Activated T-cell treated with anti-CD3 and anti-CD28 coated beads for 24 hours (primary cell): ENCODE measurements around the gene JPT2.
"Not testable (repeated sequence)": the region's sequence is repeated elsewhere in the genome, so short reads cannot be mapped to it uniquely, and the experiment has no call there.

Experiments
- DNase-seq: peaks from one replicate; pipeline ENCODE4 v3.0.0-alpha.2; 2020; ENCODE audit warnings: low read depth

Gene JPT2

GRCh38 chr16:1674751-1675664 lies 3.1 kb upstream of the JPT2 start:
- no peak for DNase-seq

DNA sequence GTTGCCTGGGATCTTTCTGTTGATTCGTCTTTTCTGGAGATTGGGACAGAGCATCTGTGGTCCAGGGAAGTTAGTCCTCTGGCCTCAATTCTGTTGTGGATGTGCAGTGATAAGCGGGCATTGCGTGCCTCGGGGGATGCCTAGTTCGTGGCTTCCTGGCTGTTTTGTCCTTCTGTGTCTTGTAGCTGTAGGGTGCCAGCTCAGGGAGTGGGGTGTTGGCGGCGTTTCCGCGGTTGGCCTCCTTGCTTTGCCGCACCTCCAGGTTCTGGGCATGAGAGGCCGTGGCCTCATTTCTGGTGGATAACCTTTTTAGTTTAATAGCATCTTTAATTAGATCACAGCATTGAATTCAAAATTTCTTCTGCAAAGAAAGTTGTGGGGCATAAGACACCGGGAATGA lies 1.4 kb upstream of the JPT2 start:
- DNase-seq: no peak

DNA sequence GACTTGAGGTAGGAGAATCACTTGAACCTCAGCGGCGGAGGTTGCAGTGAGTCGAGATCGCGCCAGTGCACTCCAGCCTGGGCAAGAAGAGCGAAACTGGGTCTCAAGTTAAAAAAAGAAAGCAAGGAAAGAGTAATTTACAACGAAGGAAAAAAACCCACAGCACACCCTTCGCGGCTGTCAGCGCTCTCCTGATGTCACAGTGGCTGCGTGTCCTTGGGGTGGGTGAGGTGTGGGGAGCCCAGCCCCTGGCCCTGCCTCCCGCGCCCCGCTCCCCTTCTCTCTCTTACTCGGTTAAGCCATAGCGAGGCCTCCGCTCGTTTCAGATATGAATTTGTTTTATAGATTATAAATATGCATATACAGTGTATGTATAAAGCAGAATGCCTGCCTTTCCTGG lies 740 bp upstream of the JPT2 start:
- no peak for DNase-seq

DNA sequence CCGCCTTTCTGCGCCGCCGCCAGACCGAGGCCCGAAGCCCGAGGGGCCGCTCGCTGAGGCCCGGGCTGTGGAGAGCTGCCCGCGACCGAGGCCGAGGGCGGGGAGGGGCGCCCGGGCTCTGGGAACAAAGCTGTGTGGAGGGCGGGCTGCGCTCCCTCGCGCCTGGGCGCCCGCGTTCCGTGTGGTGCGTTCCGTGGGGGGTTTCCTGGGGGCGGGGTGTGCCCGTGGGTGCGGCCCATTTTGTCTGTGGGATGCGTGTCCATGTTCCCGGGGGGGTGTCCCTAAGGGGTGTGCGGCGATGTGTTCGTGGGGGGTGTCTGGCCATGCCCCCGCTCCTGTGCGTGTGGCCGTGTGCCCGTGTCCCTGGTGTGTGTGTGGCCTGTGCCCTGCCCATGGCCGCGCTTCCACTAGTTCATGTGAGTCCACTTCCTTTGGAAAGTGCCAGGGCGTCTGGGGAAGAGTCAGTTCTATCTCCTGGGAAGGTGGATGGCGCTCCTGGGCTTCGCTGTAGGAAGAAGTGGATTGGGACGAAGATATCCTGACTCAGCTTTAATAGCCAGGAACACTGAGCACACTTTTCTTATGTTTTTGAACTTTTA lies 520 bp downstream of the JPT2 start:
- DNase-seq: peak; percentile 30

- DNase-seq: no peak
Observed at GRCh38 chr16:1680361-1680760, 2.3 kb downstream of the JPT2 start.

- DNase-seq: no peak
Observed at GRCh38 chr16:1681032-1681431, 3.0 kb downstream of the JPT2 start.

GRCh38 chr16:1687427-1688316 lies 9.6 kb downstream of the JPT2 start:
- DNase-seq: no peak

- no peak for DNase-seq
Observed at GRCh38 chr16:1688807-1689560, 10.9 kb downstream of the JPT2 start.

- DNase-seq: no peak
Observed at GRCh38 chr16:1689853-1690252, 11.8 kb downstream of the JPT2 start.

GRCh38 chr16:1690810-1691209 lies 12.7 kb downstream of the JPT2 start:
- no peak for DNase-seq

GRCh38 chr16:1691276-1691675 lies 13.2 kb downstream of the JPT2 start:
- no peak for DNase-seq

DNA sequence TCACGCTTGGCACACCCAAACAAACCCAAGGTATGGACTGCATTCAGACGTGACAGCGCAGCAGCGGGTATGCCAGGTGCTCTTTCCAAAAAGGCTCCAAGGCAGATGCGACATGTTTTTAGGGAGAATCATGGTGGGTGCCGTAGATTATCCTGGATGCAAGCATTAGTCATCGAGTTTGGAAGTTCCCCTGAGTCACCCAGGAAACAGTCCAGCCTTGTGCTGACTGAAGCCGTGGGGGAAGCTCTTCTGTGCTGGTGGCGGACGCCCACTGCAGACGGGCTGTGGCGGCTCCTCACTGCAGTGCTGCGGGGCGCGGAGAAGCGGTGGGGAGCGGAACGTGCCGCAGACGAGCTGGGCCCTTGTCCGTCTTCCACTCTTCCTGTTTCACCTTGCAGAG lies 13.9 kb downstream of the JPT2 start:
- no peak for DNase-seq

GRCh38 chr16:1696863-1697262 lies 18.8 kb downstream of the JPT2 start:
- DNase-seq: no peak

DNA sequence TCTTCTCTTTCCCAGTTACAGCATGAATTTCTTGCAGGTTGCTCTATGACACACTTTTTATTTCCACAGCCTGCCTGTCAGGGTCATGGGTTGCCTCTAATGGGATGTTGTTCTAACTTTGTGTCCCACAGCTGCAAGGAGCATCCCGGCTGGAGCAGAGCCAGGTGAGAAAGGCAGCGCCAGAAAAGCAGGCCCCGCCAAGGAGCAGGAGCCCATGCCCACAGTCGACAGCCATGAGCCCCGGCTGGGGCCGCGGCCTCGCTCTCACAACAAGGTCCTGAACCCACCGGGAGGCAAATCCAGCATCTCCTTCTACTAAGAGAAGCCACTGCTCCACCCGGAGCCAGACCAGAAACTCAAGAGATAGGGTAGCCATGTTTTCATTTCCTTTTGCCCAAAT lies 20.6 kb downstream of the JPT2 start:
- no peak for DNase-seq

- DNase-seq: no peak
Observed at GRCh38 chr16:1700246-1700645, 22.2 kb downstream of the JPT2 start.

GRCh38 chr16:1701216-1701878 lies 23.3 kb downstream of the JPT2 start:
- DNase-seq: no peak

DNA sequence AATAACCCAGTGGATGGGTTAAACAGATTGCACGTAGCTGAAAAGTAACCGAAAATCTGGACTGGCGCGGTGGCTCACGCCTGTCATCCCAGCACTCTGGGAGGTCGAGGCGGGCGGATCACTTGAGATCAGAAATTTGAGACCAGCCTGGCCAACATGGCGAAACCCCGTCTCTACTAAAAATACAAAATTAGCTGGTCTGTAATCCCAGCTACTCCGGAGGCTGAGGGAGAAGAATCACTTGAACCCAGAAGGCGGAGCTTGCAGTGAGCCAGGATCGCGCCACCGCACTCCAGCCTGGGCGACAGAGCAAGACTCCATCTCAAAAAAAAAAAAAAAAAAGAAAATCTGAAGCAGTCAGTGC lies 27.2 kb downstream of the JPT2 start:
- not testable (repeated sequence) for DNase-seq

GRCh38 chr16:1705688-1706385 lies 27.8 kb downstream of the JPT2 start, which contains the start of gene MAPK8IP3:
Gene MAPK8IP3 (plus strand): TSS chr16:1706195. CDS start chr16:1706340, 145 bp downstream.
- peak; percentile 95 for DNase-seq

DNA sequence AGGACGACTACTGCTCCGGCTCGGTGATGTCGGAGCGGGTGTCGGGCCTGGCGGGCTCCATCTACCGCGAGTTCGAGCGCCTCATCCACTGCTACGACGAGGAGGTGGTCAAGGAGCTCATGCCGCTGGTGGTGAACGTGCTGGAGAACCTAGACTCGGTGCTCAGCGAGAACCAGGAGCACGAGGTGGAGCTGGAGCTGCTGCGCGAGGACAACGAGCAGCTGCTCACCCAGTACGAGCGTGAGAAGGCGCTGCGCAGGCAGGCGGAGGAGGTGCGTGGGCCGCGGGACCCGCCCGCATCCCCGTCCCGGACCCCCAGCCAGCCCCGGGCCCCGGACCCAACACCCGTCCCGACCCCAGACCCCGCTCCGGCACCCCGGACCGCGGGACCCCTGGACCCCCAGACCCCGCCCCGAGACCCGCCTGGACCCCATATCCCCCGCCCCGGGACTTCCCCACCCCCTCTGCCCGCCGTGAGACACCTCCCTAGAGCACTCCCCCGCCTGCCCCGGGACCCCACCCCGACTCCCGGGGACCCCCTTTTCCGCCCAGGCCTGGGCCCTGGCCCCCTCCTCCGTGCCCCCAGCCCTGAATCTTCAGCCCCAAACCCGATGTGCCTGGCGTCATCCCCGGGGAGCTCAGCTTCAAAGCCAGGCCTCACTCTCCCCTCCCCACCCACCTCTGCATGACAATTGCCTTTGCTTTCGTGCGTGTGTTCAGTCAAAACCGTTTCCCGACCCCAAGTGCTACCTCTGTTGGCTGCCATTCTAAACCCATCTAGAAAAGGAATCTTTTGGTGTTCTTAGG lies 28.5 kb downstream of the JPT2 start:
- peak; percentile 27 for DNase-seq
